ENCODE measurements around the gene CSF1R.

Gene CSF1R

GRCh38 chr5:150120617-150121447 lies 34.5 kb upstream of the CSF1R start:
- no peak for DNase-seq

- no peak for DNase-seq
These were observed 33.7 kb upstream of the CSF1R start for GRCh38 chr5:150120062-150120441.

- DNase-seq = no peak
These were observed 33.2 kb upstream of the CSF1R start for GRCh38 chr5:150119421-150120061.

- no peak for DNase-seq
These were observed 32.3 kb upstream of the CSF1R start for GRCh38 chr5:150118561-150119229.

GRCh38 chr5:150117945-150118560 lies 31.7 kb upstream of the CSF1R start:
- no peak for DNase-seq

GRCh38 chr5:150116667-150117400 lies 30.5 kb upstream of the CSF1R start:
- no peak for DNase-seq

GRCh38 chr5:150114773-150115408 lies 28.5 kb upstream of the CSF1R start:
- DNase-seq = peak in 24 of 58 donors; percentile 9 to 66 (median 34)

- no peak for DNase-seq
These were observed 27.8 kb upstream of the CSF1R start for GRCh38 chr5:150114102-150114641.

- no peak for DNase-seq
These were observed 26.8 kb upstream of the CSF1R start for GRCh38 chr5:150113047-150113744.

- DNase-seq = no peak
These were observed 26.1 kb upstream of the CSF1R start for GRCh38 chr5:150112201-150113046.

GRCh38 chr5:150111122-150111521 lies 24.8 kb upstream of the CSF1R start:
- no peak for DNase-seq

GRCh38 chr5:150109921-150110320 lies 23.6 kb upstream of the CSF1R start:
- no peak for DNase-seq

GRCh38 chr5:150108711-150109514 lies 22.6 kb upstream of the CSF1R start:
- DNase-seq = no peak

- no peak for DNase-seq
These were observed 21.6 kb upstream of the CSF1R start for GRCh38 chr5:150107909-150108447.

- no peak for DNase-seq
These were observed 20.5 kb upstream of the CSF1R start for GRCh38 chr5:150106674-150107426.

GRCh38 chr5:150105928-150106615 lies 19.7 kb upstream of the CSF1R start:
- peak in 1 of 58 donors; percentile 30 for DNase-seq

Data from anterior cingulate cortex (tissue), 58 donors.